Uterus (tissue), 2 donors: ENCODE data around the gene VGLL3.

Experiments used
- POLR2A ChIP-seq, 2 donors: fragments of 450-650 bp; IDR thresholded peaks; one replicate each; pipeline ENCODE4 v1.6.1; 2016; ENCODE audit warnings: antibody characterized with exemption in 2 of 2, mild to moderate bottlenecking in 1 of 2, moderate library complexity in 1 of 2
- TF ChIP-seq, protein P1 (sequence below), 4 experiments: fragments of 200-600 bp in 2 of 4; fragments of 450-650 bp in 2 of 4; sonication (generic) in 2 of 4; IDR thresholded peaks; one replicate each; pipeline ENCODE4 v1.5.1; 2016 to 2019; ENCODE audit warnings: antibody characterized with exemption in 4 of 4, mild to moderate bottlenecking in 2 of 4, moderate library complexity in 1 of 4

DNA sequence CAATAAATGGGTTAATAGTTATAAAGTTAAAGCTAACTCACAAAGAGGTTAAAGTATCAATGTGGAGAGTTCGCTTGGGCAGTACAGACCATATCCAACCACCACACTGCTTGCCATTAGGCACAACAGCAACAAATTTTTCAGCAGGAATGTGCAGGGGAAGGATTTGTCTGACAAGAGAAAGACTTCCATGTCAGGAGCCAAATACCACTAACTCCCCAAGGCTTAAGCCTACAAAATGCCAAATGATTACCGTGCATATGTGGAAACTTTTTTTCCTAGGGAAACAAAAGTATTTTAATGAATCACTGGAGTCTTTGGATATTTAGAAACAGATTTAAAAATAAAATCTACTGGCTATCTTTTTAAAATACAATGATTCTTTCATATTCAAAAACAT is 8.1 kb downstream of the VGLL3 start:
- TF ChIP-seq, protein P1, sequence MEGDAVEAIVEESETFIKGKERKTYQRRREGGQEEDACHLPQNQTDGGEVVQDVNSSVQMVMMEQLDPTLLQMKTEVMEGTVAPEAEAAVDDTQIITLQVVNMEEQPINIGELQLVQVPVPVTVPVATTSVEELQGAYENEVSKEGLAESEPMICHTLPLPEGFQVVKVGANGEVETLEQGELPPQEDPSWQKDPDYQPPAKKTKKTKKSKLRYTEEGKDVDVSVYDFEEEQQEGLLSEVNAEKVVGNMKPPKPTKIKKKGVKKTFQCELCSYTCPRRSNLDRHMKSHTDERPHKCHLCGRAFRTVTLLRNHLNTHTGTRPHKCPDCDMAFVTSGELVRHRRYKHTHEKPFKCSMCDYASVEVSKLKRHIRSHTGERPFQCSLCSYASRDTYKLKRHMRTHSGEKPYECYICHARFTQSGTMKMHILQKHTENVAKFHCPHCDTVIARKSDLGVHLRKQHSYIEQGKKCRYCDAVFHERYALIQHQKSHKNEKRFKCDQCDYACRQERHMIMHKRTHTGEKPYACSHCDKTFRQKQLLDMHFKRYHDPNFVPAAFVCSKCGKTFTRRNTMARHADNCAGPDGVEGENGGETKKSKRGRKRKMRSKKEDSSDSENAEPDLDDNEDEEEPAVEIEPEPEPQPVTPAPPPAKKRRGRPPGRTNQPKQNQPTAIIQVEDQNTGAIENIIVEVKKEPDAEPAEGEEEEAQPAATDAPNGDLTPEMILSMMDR (IDR thresholded peaks at IDR 0.05), result no peak
- TF ChIP-seq POLR2A (IDR thresholded peaks at IDR 0.05), result no peak
